Gastroesophageal sphincter (tissue), 3 donors: ENCODE data around the gene RAB11A.

Experiments used
- POLR2A ChIP-seq, 2 donors: fragments of 450-650 bp; IDR thresholded peaks; one replicate each; pipeline ENCODE4 v1.6.1; 2017; ENCODE audit warnings: antibody characterized with exemption in 2 of 2, mild to moderate bottlenecking in 2 of 2, moderate library complexity in 1 of 2
- TF ChIP-seq, protein P1 (sequence below), 4 experiments: fragments of 200-600 bp in 2 of 4; fragments of 450-650 bp in 2 of 4; sonication (generic) in 1 of 4; IDR thresholded peaks; one replicate each; pipeline ENCODE4 v1.5.1; 2017 to 2019; ENCODE audit warnings: antibody characterized with exemption in 4 of 4, mild to moderate bottlenecking in 2 of 4, moderate library complexity in 2 of 4

DNA sequence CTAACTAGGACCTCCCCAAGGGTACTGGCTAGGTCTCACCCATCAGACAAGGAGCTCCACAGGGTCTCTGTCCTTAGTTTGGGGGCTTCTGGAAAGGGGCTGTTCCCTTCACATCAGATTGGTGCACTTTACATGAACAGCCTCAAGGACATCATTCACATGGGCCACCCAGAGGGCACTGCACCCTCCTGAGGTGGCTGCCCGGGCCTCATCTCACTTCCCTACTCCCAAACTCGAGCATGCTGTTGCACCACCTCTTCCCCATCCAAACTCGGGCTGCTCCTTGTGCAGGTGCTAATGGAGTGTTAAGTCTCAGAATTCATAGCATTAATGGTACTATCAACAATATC lies 48.1 kb downstream of the RAB11A start:
- TF ChIP-seq, protein P1, sequence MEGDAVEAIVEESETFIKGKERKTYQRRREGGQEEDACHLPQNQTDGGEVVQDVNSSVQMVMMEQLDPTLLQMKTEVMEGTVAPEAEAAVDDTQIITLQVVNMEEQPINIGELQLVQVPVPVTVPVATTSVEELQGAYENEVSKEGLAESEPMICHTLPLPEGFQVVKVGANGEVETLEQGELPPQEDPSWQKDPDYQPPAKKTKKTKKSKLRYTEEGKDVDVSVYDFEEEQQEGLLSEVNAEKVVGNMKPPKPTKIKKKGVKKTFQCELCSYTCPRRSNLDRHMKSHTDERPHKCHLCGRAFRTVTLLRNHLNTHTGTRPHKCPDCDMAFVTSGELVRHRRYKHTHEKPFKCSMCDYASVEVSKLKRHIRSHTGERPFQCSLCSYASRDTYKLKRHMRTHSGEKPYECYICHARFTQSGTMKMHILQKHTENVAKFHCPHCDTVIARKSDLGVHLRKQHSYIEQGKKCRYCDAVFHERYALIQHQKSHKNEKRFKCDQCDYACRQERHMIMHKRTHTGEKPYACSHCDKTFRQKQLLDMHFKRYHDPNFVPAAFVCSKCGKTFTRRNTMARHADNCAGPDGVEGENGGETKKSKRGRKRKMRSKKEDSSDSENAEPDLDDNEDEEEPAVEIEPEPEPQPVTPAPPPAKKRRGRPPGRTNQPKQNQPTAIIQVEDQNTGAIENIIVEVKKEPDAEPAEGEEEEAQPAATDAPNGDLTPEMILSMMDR (IDR thresholded peaks at IDR 0.05): no peak
- TF ChIP-seq POLR2A (IDR thresholded peaks at IDR 0.05): no peak
